DOHH2 (cell line): ENCODE measurements around the gene UVSSA.

Experiments
- H3F3A ChIP-seq: fragments of 200-600 bp; sonication (generic), shearing (Covaris generic); 2 replicates; pipeline ENCODE4 v1.6.0; 2016; ENCODE audit warnings: antibody characterized with exemption, mild to moderate bottlenecking; ENCODE audit not compliant: control insufficient read depth, insufficient read depth
- H3K27ac ChIP-seq: fragments of 200-600 bp; sonication (generic); 2 replicates; pipeline ENCODE4 v1.5.1; 2014; ENCODE audit warnings: low read depth, mild to moderate bottlenecking, low read length, moderate library complexity
- H3K27me3 ChIP-seq: fragments of 200-600 bp; sonication (generic); 2 replicates; pipeline ENCODE4 v1.6.1; 2014; ENCODE audit warnings: mild to moderate bottlenecking, low read length, mixed read lengths; ENCODE audit not compliant: control insufficient read depth
- H3K36me3 ChIP-seq: fragments of 200-600 bp; sonication (generic); 2 replicates; pipeline ENCODE4 v1.6.1; 2014; ENCODE audit warnings: mild to moderate bottlenecking, low read length, moderate library complexity, mixed read lengths; ENCODE audit not compliant: control insufficient read depth
- H3K4me1 ChIP-seq: fragments of 200-600 bp; sonication (generic); 2 replicates; pipeline ENCODE4 v1.6.1; 2014; ENCODE audit warnings: mild to moderate bottlenecking, low read length, mixed read lengths; ENCODE audit not compliant: control insufficient read depth
- H3K4me2 ChIP-seq: fragments of 200-600 bp; sonication (generic); 2 replicates; pipeline ENCODE4 v1.6.0; 2014; ENCODE audit warnings: mild to moderate bottlenecking, low read length, moderate library complexity
- H3K4me3 ChIP-seq: fragments of 200-600 bp; sonication (generic); 2 replicates; pipeline ENCODE4 v1.5.1; 2014; ENCODE audit warnings: mild to moderate bottlenecking, low read length, mixed read lengths
- H3K79me2 ChIP-seq: fragments of 200-600 bp; sonication (generic); 2 replicates; pipeline ENCODE4 v1.6.1; 2014; ENCODE audit warnings: mild to moderate bottlenecking, low read length, mixed read lengths; ENCODE audit not compliant: control insufficient read depth
- H3K9me2 ChIP-seq: fragments of 200-600 bp; sonication (generic); replicated peaks from 2 replicates; pipeline ENCODE4 v1.6.1; 2014; ENCODE audit warnings: mild to moderate bottlenecking, low read length, mixed read lengths; ENCODE audit not compliant: control insufficient read depth
- H3K9me3 ChIP-seq: fragments of 200-600 bp; sonication (generic); 2 replicates; pipeline ENCODE4 v1.6.1; 2014; ENCODE audit warnings: antibody characterized with exemption, low read length, mixed read lengths; ENCODE audit not compliant: control insufficient read depth, insufficient read depth
- H4K20me1 ChIP-seq: fragments of 200-600 bp; sonication (generic); 2 replicates; pipeline ENCODE4 v1.6.0; 2014; ENCODE audit warnings: low read depth, mild to moderate bottlenecking, antibody characterized with exemption, low read length, moderate library complexity; ENCODE audit not compliant: control insufficient read depth, insufficient read depth
- EZH2phosphoT487 ChIP-seq: fragments of 200-600 bp; sonication (generic); IDR thresholded peaks from 2 replicates; pipeline ENCODE4 v1.6.1; 2017; ENCODE audit warnings: borderline replicate concordance, mild to moderate bottlenecking, antibody characterized with exemption, low read length, moderate library complexity, mixed read lengths
- TF ChIP-seq, protein P1 (sequence below): fragments of 200-600 bp; sonication (generic); IDR thresholded peaks from one replicate; pipeline ENCODE4 v1.5.1; 2014; ENCODE audit warnings: antibody characterized with exemption, mild to moderate bottlenecking, low read depth, low read length; ENCODE audit not compliant: poor library complexity, severe bottlenecking

The UVSSA gene

GRCh38 chr4:1379801-1380331 lies 32.9 kb downstream of the UVSSA start:
- H3K9me3 ChIP-seq: no peaks in the 10 kb centered on the region
- no peak overlapping the region for H3K4me2 ChIP-seq
- H3K27ac ChIP-seq: no peak overlapping the region
- no peaks in the 10 kb centered on the region for H4K20me1 ChIP-seq
- H3K79me2 ChIP-seq: no peaks in the 10 kb centered on the region
- H3K4me3 ChIP-seq: no peak overlapping the region
- no peaks in the 10 kb centered on the region for H3K9me2 ChIP-seq
- no peaks in the 10 kb centered on the region for H3K4me1 ChIP-seq
- H3F3A ChIP-seq: no peaks in the 10 kb centered on the region
- H3K36me3 ChIP-seq: no peaks in the 10 kb centered on the region; the same call in 1 of the 2 replicates
- no peaks in the 10 kb centered on the region for H3K27me3 ChIP-seq
- TF ChIP-seq EZH2phosphoT487: no peak
- TF ChIP-seq, protein P1, sequence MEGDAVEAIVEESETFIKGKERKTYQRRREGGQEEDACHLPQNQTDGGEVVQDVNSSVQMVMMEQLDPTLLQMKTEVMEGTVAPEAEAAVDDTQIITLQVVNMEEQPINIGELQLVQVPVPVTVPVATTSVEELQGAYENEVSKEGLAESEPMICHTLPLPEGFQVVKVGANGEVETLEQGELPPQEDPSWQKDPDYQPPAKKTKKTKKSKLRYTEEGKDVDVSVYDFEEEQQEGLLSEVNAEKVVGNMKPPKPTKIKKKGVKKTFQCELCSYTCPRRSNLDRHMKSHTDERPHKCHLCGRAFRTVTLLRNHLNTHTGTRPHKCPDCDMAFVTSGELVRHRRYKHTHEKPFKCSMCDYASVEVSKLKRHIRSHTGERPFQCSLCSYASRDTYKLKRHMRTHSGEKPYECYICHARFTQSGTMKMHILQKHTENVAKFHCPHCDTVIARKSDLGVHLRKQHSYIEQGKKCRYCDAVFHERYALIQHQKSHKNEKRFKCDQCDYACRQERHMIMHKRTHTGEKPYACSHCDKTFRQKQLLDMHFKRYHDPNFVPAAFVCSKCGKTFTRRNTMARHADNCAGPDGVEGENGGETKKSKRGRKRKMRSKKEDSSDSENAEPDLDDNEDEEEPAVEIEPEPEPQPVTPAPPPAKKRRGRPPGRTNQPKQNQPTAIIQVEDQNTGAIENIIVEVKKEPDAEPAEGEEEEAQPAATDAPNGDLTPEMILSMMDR: no peak

GRCh38 chr4:1380368-1381151 lies 33.6 kb downstream of the UVSSA start:
- Histone ChIP-seq H3F3A (no peaks in the 10 kb centered on the region), H3K79me2 (no peaks in the 10 kb centered on the region), H3K27me3 (no peaks in the 10 kb centered on the region), H3K4me1 (no peaks in the 10 kb centered on the region), H3K36me3 (no peaks in the 10 kb centered on the region), H3K27ac (no peak overlapping the region), H3K9me2 (no peaks in the 10 kb centered on the region), H3K4me3 (no peak overlapping the region), H3K9me3 (no peaks in the 10 kb centered on the region), H3K4me2 (no peak overlapping the region), H4K20me1 (no peaks in the 10 kb centered on the region)
- no peak for TF ChIP-seq EZH2phosphoT487
- TF ChIP-seq, protein P1: no peak

DNA sequence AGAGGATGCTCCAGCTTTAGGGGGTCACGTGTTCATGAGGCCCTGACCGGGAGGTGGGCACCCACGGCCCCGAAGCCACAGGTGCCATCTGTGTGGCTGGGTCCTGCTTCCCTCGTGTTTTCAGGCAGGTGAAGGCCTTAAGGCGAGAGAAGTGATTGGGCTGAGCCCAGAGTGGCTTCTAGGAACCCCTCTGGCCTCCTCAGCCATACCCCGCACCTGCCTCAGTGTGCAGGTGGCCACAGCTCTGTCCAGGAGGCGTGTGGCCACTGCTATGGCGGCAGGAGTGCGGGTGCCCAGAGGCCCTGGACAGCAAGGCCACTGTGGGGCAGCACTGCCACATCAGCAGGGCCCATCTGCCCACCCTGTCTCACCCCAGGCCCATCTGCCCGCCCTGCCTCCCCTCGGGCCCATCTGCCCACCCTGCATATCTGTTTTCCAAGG lies 34.2 kb downstream of the UVSSA start:
- Histone ChIP-seq H3K9me2 (no peaks in the 10 kb centered on the region), H3K4me2 (no peak overlapping the region), H3K4me1 (no peaks in the 10 kb centered on the region), H3K36me3 (no peaks in the 10 kb centered on the region), H3K27me3 (no peaks in the 10 kb centered on the region), H3K4me3 (no peak overlapping the region), H4K20me1 (no peaks in the 10 kb centered on the region), H3K9me3 (no peaks in the 10 kb centered on the region), H3F3A (no peaks in the 10 kb centered on the region), H3K79me2 (no peaks in the 10 kb centered on the region), H3K27ac (no peak overlapping the region)
- TF ChIP-seq, protein P1: no peak
- TF ChIP-seq EZH2phosphoT487: no peak
